ENCODE measurements around the gene PPIAL4G.
"Not testable (repeated sequence)": the region's sequence is repeated elsewhere in the genome, so short reads cannot be mapped to it uniquely, and the experiment has no call there.

Gene PPIAL4G

DNA sequence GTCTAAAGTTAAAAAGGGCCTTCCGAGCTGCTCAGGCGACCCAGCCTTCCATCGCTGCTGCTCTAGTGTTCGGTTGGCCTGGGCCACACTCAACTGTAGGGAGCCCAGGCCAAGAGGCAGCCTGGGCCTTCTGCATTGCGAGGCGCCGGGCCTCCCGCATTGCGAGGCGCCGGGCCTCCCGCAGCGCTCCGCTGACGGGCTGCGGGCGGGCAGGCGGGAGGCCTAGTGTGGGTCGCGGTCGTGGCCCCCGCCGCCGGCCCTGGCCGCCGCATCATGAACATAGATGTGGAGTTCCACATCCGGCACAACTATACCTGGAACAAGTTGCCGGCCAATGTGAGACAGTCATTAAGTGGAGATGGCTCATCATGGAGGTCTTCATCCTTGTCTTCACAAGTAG lies 48.3 kb downstream of the PPIAL4G start:
- no peak for DNase-seq
- in situ Hi-C loops (cut with MboI; ENCODE audit: low pct_unique_long_range_greater_than_20kb, low sequenced_read_pairs), result no loop called here

DNA sequence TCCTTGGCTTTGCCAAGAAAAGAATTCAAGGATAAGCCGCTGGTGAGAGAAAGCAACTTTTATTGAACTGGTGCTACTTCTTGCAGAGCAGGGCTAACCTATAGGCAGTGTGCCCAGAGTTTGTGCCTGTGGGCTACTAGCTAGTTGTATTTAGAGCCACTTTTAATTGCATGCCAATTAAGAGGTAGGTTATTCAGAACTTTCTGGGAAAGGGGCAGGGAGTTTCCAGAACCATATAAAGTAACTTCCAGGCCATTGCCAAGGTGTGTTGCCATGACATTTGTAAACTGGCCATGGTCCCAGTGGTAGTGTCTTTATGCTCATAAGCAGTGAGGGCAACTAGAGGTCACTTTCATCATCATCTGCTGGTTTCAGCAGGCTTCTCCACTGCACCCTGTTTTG lies 50.2 kb downstream of the PPIAL4G start:
- in situ Hi-C loops (cut with MboI; ENCODE audit: low pct_unique_long_range_greater_than_20kb, low sequenced_read_pairs); DNase-seq: not testable (repeated sequence)

Data from KBM-7 (cell line).